H1 (cell line): ENCODE results near the gene CASQ2. TPM values are rescaled to one million over a fixed set of nuclear protein-coding genes. Genes with fewer than 3 reads are reported as not detected.

Source experiments
- CTCF ChIA-PET: fragments of 300-600 bp; sonication (Branson Sonifier 250); formaldehyde crosslinking; loops from one replicate; lab custom pipeline; 2021; ENCODE audit not compliant: partially characterized antibody; lab: Charles Lee
- POLR2A ChIA-PET: fragments of 300-600 bp; sonication (Branson Sonifier 250); formaldehyde crosslinking; loops from one replicate; lab custom pipeline; 2021; ENCODE audit warnings: inconsistent platforms; ENCODE audit not compliant: partially characterized antibody; lab: Charles Lee
- DNase-seq, 2 experiments: peaks; one replicate each; pipeline versions ENCODE4 v3.0.0 to v3.0.0-alpha.2; 2010 to 2022; ENCODE audit warnings: low spot score in 2 of 2, low read depth in 1 of 2, mixed read lengths in 1 of 2
- FAIRE-seq: peaks from 2 replicates; lab custom pipeline; 2011; peaks lifted over from hg19 to GRCh38; lab: Jason Lieb, UNC
- H2AFZ ChIP-seq: 2 replicates; pipeline ENCODE4 v1.8.1; 2012; ENCODE audit warnings: low read length, inconsistent platforms
- H2AK5ac ChIP-seq: 2 replicates; pipeline ENCODE4 v1.6.1; 2013; ENCODE audit warnings: low read depth, low read length
- H2BK120ac ChIP-seq: replicated peaks from 2 replicates; pipeline ENCODE3; 2013; ENCODE audit warnings: low read depth, low read length, inconsistent platforms
- H2BK12ac ChIP-seq: 2 replicates; pipeline ENCODE4 v1.6.1; 2013; ENCODE audit warnings: low read depth, low read length
- H2BK15ac ChIP-seq: 2 replicates; pipeline ENCODE4 v1.6.1; 2013; ENCODE audit warnings: low read length
- H2BK20ac ChIP-seq: 2 replicates; pipeline ENCODE4 v1.6.1; 2013; ENCODE audit warnings: low read length
- H2BK5ac ChIP-seq: 2 replicates; pipeline ENCODE4 v1.6.1; 2013; ENCODE audit warnings: low read depth, low read length
- H3K14ac ChIP-seq: 2 replicates; pipeline ENCODE4 v1.6.1; 2013; ENCODE audit warnings: inconsistent platforms; ENCODE audit not compliant: insufficient read length
- H3K18ac ChIP-seq: 2 replicates; pipeline ENCODE4 v1.6.1; 2013; ENCODE audit warnings: low read length; ENCODE audit errors: extremely low read depth
- H3K23ac ChIP-seq: 2 replicates; pipeline ENCODE4 v1.6.1; 2013; ENCODE audit warnings: inconsistent platforms; ENCODE audit not compliant: insufficient read length
- H3K23me2 ChIP-seq: 2 replicates; pipeline ENCODE4 v1.6.1; 2013; ENCODE audit warnings: low read depth, low read length
- H3K27ac ChIP-seq: 2 replicates; pipeline ENCODE4 v1.6.1; 2011; ENCODE audit warnings: low read depth, low read length, inconsistent platforms
- H3K27me3 ChIP-seq, 4 experiments: replicated peaks in 1 of 4; 1 replicate in 1 of 4; 2 replicates in 3 of 4; pipeline versions ENCODE4 v1.6.1 to v1.8.1; 2011 to 2013; ENCODE audit warnings: low read length in 3 of 4, mild to moderate bottlenecking in 3 of 4, inconsistent platforms in 2 of 4, mixed read lengths in 2 of 4, moderate library complexity in 1 of 4; ENCODE audit not compliant: control insufficient read depth in 3 of 4, insufficient read depth in 3 of 4; ENCODE audit errors: extremely low read depth in 1 of 4
- H3K36me3 ChIP-seq, 4 experiments: 2 replicates each; pipeline versions ENCODE4 v1.6.1 to v1.8.1; 2011 to 2013; ENCODE audit warnings: mild to moderate bottlenecking in 4 of 4, low read length in 3 of 4, moderate library complexity in 2 of 4, control low read depth in 1 of 4, inconsistent platforms in 1 of 4; ENCODE audit not compliant: insufficient read depth in 4 of 4, control insufficient read depth in 2 of 4
- H3K4ac ChIP-seq: replicated peaks from 2 replicates; pipeline ENCODE3; 2013; ENCODE audit warnings: low read length, low read depth, mixed read lengths, inconsistent platforms; ENCODE audit not compliant: insufficient read length
- H3K4me1 ChIP-seq, 4 experiments: replicated peaks in 1 of 4; 1 replicate in 1 of 4; 2 replicates in 3 of 4; pipeline versions ENCODE4 v1.6.1 to v1.8.1; 2011 to 2013; ENCODE audit warnings: low read length in 3 of 4, inconsistent platforms in 2 of 4, mixed read lengths in 1 of 4; ENCODE audit not compliant: insufficient read depth in 4 of 4, control insufficient read depth in 3 of 4
- H3K4me2 ChIP-seq, 2 experiments: 2 replicates each; pipeline versions ENCODE4 v1.6.1 to v1.8.1; 2011 to 2013; ENCODE audit warnings: low read depth in 2 of 2, low read length in 2 of 2, control low read depth in 1 of 2, inconsistent platforms in 1 of 2, mild to moderate bottlenecking in 1 of 2; ENCODE audit not compliant: insufficient read depth in 1 of 2
- H3K4me3 ChIP-seq, 4 experiments: fragments of 200-600, 300-600 bp in 1 of 4; sonication (generic), shearing (Covaris generic), sonication (Bioruptor Twin) in 1 of 4; 2 replicates each; pipeline versions ENCODE4 v1.5.1 to v1.8.1; 2011 to 2016; ENCODE audit warnings: low read length in 4 of 4, low read depth in 3 of 4, control low read depth in 2 of 4, inconsistent platforms in 2 of 4, mild to moderate bottlenecking in 2 of 4, mixed read lengths in 1 of 4, moderate library complexity in 1 of 4; ENCODE audit not compliant: insufficient read depth in 2 of 4; ENCODE audit errors: extremely low read depth in 1 of 4
- H3K56ac ChIP-seq: replicated peaks from 2 replicates; pipeline ENCODE3; 2013; ENCODE audit warnings: low read depth, mild to moderate bottlenecking, mixed read lengths, low read length, inconsistent platforms; ENCODE audit not compliant: insufficient read length
- H3K79me1 ChIP-seq: 2 replicates; pipeline ENCODE4 v1.6.1; 2013; ENCODE audit warnings: low read depth, low read length, control low read depth
- H3K79me2 ChIP-seq, 2 experiments: 2 replicates each; pipeline versions ENCODE4 v1.6.1 to v1.8.1; 2012 to 2013; ENCODE audit warnings: low read length in 2 of 2, mild to moderate bottlenecking in 2 of 2, inconsistent platforms in 1 of 2; ENCODE audit not compliant: insufficient read depth in 2 of 2, control insufficient read depth in 1 of 2
- H3K9ac ChIP-seq, 4 experiments: replicated peaks in 1 of 4; 1 replicate in 1 of 4; 2 replicates in 3 of 4; pipeline versions ENCODE4 v1.6.1 to v1.8.1; 2011 to 2013; ENCODE audit warnings: low read depth in 3 of 4, low read length in 3 of 4, control low read depth in 2 of 4, mild to moderate bottlenecking in 2 of 4, moderate library complexity in 2 of 4, inconsistent platforms in 1 of 4; ENCODE audit errors: extremely low read depth in 1 of 4
- H3K9me3 ChIP-seq, 2 experiments: 2 replicates each; pipeline versions ENCODE4 v1.6.1 to v1.8.1; 2012 to 2013; ENCODE audit warnings: mild to moderate bottlenecking in 2 of 2, moderate library complexity in 2 of 2, control low read depth in 1 of 2, inconsistent platforms in 1 of 2, low read depth in 1 of 2, low read length in 1 of 2, mixed read lengths in 1 of 2; ENCODE audit not compliant: insufficient read depth in 2 of 2
- H4K20me1 ChIP-seq, 2 experiments: replicated peaks in 1 of 2; 2 replicates each; pipeline versions ENCODE3 to v1.8.1; 2011 to 2013; ENCODE audit warnings: inconsistent platforms in 2 of 2, low read length in 2 of 2, mild to moderate bottlenecking in 1 of 2; ENCODE audit not compliant: insufficient read depth in 2 of 2, control insufficient read depth in 1 of 2
- H4K5ac ChIP-seq: 2 replicates; pipeline ENCODE4 v1.6.1; 2013; ENCODE audit warnings: low read length, low read depth, mixed read lengths, inconsistent platforms; ENCODE audit not compliant: insufficient read length
- H4K8ac ChIP-seq: 2 replicates; pipeline ENCODE4 v1.8.0; 2013; ENCODE audit warnings: mild to moderate bottlenecking, moderate library complexity, low read length, inconsistent platforms; ENCODE audit not compliant: insufficient read depth; ENCODE audit errors: extremely low read depth
- H4K91ac ChIP-seq: replicated peaks from 2 replicates; pipeline ENCODE3; 2013; ENCODE audit warnings: low read length, mixed read lengths, inconsistent platforms; ENCODE audit not compliant: insufficient read length
- BACH1 ChIP-seq: IDR thresholded peaks from 2 replicates; pipeline ENCODE4 v1.6.1; 2012; ENCODE audit warnings: low read length, improper control_type of control experiment
- BCL11A ChIP-seq, 2 experiments: IDR thresholded peaks; one replicate each; pipeline ENCODE4 v1.6.1; 2011; ENCODE audit warnings: low read depth in 2 of 2, low read length in 2 of 2, mild to moderate bottlenecking in 2 of 2
- EGR1 ChIP-seq: IDR thresholded peaks from 2 replicates; pipeline ENCODE4 v1.6.1; 2011; ENCODE audit warnings: low read depth, low read length, borderline replicate concordance
- GABPA ChIP-seq: IDR thresholded peaks from 2 replicates; pipeline ENCODE4 v1.6.1; 2011; ENCODE audit warnings: mild to moderate bottlenecking, low read length, moderate library complexity, borderline replicate concordance; ENCODE audit not compliant: insufficient read depth
- HDAC6 ChIP-seq: IDR thresholded peaks from one replicate; pipeline ENCODE4 v1.7.1; 2012; ENCODE audit warnings: low read depth, mild to moderate bottlenecking, inconsistent platforms, low read length, moderate library complexity
- JUN ChIP-seq: IDR thresholded peaks from 2 replicates; pipeline ENCODE4 v1.6.1; 2011; ENCODE audit warnings: low read depth, mild to moderate bottlenecking, improper control_type of control experiment, low read length
- POU5F1 ChIP-seq: IDR thresholded peaks from 2 replicates; pipeline ENCODE4 v1.6.1; 2011; ENCODE audit warnings: low read depth, mild to moderate bottlenecking, low read length, moderate library complexity
- SIN3A ChIP-seq, 2 experiments: IDR thresholded peaks in 1 of 2; conservative IDR thresholded peaks in 1 of 2; 2 replicates each; pipeline ENCODE4 v1.6.1; 2011 to 2012; ENCODE audit warnings: low read length in 2 of 2, improper control_type of control experiment in 1 of 2, low read depth in 1 of 2, mild to moderate bottlenecking in 1 of 2
- SP4 ChIP-seq: IDR thresholded peaks from 2 replicates; pipeline ENCODE4 v1.6.1; 2012; ENCODE audit warnings: low read length, inconsistent platforms
- TCF12 ChIP-seq: IDR thresholded peaks from 2 replicates; pipeline ENCODE4 v1.6.1; 2011; ENCODE audit warnings: low read depth, mild to moderate bottlenecking, low read length
- WGBS, 2 experiments: shearing (Covaris generic) in 1 of 2; methylation state at CpG; one replicate each; pipeline versions ENCODE4 v1.1.6 to v1.1.7; 2013 to 2015; ENCODE audit warnings: low lambda C conversion rate in 2 of 2, mixed read lengths in 2 of 2, inconsistent platforms in 1 of 2, low coverage in 1 of 2, missing lambda C conversion rate in 1 of 2; ENCODE audit not compliant: insufficient replicate concordance in 2 of 2, insufficient coverage in 1 of 2, insufficient read length in 1 of 2; ENCODE audit errors: extremely low coverage in 1 of 2, missing lambda C conversion rate in 1 of 2; 5-methylcytosine and 5-hydroxymethylcytosine counted together
- polyA plus RNA-seq, 7 experiments: library from polyadenylated mRNA; depleted of rRNA in 3 of 7; stranded (reverse) in 5 of 7; unstranded in 2 of 7; fragments of >200 nt in 5 of 7; fragments of 200-250 nt in 2 of 7; gene quantifications; 1 replicate in 5 of 7; 2 replicates in 1 of 7; 4 replicates in 1 of 7; pipeline versions ENCODE4 v1.2.1 to v1.2.3, GENCODE V29; 2011 to 2013; ENCODE audit warnings: missing spikeins in 2 of 7, mixed read lengths in 2 of 7
- total RNA-seq: library from RNA; stranded (reverse); fragmentation: NEBNext Ultra II Directional; extraction: Animal tissue kit (Norgen Biotek cat#: 25700); gene quantifications from 2 replicates; pipeline ENCODE4 v1.2.1, GENCODE V29; 2021
- TF ChIP-seq, protein P1 (sequence below): IDR thresholded peaks from 2 replicates; pipeline ENCODE4 v1.6.1; 2011; ENCODE audit warnings: low read length, improper control_type of control experiment

Gene CASQ2
- total and polyA plus RNA-seq, 2 of the 8 experiments (the other 6 are each of a cell fraction or from before 2014, with no cell fraction given): not detected

DNA sequence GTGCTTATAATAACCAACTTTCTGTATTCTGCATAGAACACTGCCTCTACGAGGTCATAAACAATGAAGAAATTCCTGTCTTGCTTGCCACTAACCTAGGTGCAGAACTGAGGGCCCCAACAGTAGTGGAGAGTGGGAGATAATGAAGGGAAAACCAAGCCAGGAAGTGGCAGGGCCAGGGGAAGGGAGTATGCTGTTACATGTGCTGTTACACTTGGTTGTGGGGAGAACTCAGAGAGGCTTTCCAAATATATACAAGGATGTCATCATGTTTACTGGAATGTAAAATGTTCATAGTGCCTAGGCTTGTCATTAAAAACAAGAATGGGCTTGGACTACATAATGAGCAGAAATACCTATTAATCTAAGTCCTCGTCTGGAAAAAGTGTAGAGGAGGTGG is 41.3 kb upstream of the CASQ2 start:
- Histone ChIP-seq H3K23me2 (no peaks in the 10 kb centered on the region), H4K5ac (no peak overlapping the region), H4K20me1 (no peaks in the 10 kb centered on the region), H2AK5ac (no peak overlapping the region), H3K4me3 (no peak overlapping the region), H3K4me1 (peaks cover 0 to 6% (median under 1%) of the 10 kb centered on the region in 4 experiments; a peak in 1 of 7 replicates), H2AFZ (no peak overlapping the region), H3K56ac (no peak overlapping the region), H3K18ac (no peak overlapping the region), H2BK15ac (no peak overlapping the region), H3K9ac (no peak overlapping the region), H3K27ac (no peak overlapping the region), H2BK120ac (no peak overlapping the region), H2BK5ac (no peak overlapping the region), H2BK20ac (no peak overlapping the region), H3K36me3 (no peaks in the 10 kb centered on the region), H3K14ac (no peak overlapping the region), H3K9me3 (no peaks in the 10 kb centered on the region; a peak in 1 of 4 replicates), H3K23ac (no peak overlapping the region), H3K79me2 (no peaks in the 10 kb centered on the region), H3K4me2 (no peak overlapping the region), H3K27me3 (no peaks in the 10 kb centered on the region), H2BK12ac (no peak overlapping the region), H3K4ac (no peak overlapping the region), H4K8ac (no peak overlapping the region), H4K91ac (no peak overlapping the region), H3K79me1 (no peaks in the 10 kb centered on the region)
- ChIA-PET POLR2A (no interaction called here), CTCF (interaction anchor here (1.3 to 4.0 kb wide), 6 partner anchors 68 to 211 kb away, joined by 3 to 27 read pairs (median 4); no protein-coding TSS in a partner anchor)
- DNase-seq (no peak), FAIRE-seq (no peak)
- WGBS, 2 experiments: 88% methylated on average over 2 of the region's 2 CpGs; no CpG with 5 or more reads in 1 of the 2 experiments
- TF ChIP-seq BCL11A (IDR thresholded peaks at IDR 0.05; ENCODE audit: low read depth in 2 of 2, low read length in 2 of 2) (no peak), TCF12 (no peak), JUN (no peak), POU5F1 (no peak), HDAC6 (no peak), SIN3A (conservative IDR thresholded peaks at IDR 0.05 in 1 of 2, IDR thresholded peaks at IDR 0.05 in 1 of 2; ENCODE audit: low read depth in 1 of 2, low read length in 2 of 2) (no peak), GABPA (no peak), EGR1 (no peak), SP4 (no peak), BACH1 (no peak)
- TF ChIP-seq, protein P1, sequence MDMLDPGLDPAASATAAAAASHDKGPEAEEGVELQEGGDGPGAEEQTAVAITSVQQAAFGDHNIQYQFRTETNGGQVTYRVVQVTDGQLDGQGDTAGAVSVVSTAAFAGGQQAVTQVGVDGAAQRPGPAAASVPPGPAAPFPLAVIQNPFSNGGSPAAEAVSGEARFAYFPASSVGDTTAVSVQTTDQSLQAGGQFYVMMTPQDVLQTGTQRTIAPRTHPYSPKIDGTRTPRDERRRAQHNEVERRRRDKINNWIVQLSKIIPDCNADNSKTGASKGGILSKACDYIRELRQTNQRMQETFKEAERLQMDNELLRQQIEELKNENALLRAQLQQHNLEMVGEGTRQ: no peak
